Posterior cingulate gyrus (tissue), 11 donors: ENCODE results near the gene EPS8L3.

ENCODE experiments used
- DNase-seq, 10 donors: peaks; one replicate each; pipeline versions ENCODE4 v3.0.0 to v3.0.0-alpha.2; 2020 to 2021; ENCODE audit warnings: mixed read lengths in 3 of 10
- intact Hi-C: fragments of 100-400 bp; cut with DNase I; formaldehyde crosslinking; loops from one replicate; pipeline ENCODE4 v1.15.1; 2023

EPS8L3 gene

GRCh38 chr1:109784551-109785252, 21.0 kb upstream of the EPS8L3 start:
- DNase-seq: peak in 3 of 10 donors; percentile 26 to 53 (median 26)

DNA sequence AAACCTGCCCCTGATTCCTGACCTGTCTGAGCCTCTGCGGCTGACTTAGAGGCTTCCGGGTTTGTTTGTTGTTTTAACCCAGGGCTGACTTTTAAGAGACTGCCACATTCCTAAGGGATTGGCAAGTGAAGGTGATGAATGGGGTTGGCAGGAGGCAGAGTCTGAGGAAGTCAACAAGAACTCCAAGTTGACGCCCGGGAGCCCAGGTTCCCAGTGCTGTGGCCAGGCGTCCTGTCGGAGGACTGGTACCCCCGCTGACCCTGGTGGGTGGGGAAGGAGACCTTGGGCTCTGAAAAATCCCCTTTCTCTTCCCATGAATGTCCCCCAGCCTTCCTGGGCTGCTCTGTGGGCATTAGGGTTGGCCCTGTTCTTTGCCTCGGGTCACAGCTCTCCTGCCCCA, 19.7 kb upstream of the EPS8L3 start:
- peak in 1 of 10 donors; percentile 61 for DNase-seq
- intact Hi-C loops: no loop called here

More at GRCh38 chr1:109784551-109785252, 21.0 kb upstream of the EPS8L3 start:
- intact Hi-C loops: no loop called here

DNA sequence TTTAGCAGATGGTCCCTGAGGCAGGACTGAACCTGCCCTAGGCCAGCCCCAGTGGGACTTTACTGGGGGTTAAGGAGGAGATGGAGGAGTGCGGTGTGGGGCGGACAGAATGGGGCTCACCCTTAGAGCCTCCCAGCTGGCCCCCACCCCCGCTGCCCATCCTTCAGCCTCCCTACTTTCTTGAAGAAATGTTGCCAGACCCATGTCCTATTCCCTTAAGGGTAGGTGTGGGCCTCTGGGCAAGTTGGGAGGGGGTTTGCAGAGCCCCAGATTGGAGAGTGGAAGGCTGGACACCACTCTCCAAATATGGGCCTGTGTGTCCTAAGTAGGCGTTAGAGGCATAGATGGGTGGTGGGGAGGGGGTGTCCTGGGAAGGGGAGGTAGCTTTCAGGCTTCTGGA, 19.2 kb upstream of the EPS8L3 start:
- peak in 2 of 10 donors; percentile 26 to 43 for DNase-seq
- intact Hi-C loops: no loop called here

- intact Hi-C loops: no loop called here
- peak in 1 of 10 donors; percentile 8 for DNase-seq
These were observed 18.8 kb upstream of the EPS8L3 start for GRCh38 chr1:109782514-109782913.

DNA sequence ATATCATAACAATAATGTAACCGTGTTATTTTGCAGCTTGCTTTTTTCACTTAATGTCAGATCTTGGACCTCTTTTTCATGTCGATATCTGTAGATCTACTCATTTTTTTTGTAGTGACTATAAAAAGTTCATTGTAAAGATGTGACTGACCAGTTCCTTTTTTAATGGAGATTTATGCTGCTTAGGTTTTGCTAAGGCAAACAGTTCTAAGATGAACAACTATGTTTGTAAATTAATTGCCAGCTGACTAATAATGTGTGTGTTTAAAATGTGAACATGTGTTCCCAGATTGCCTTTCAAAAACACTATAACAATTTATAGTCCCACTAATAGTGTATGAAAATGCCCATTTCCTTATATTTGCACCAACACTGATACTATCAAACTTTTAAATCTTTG, 18.1 kb upstream of the EPS8L3 start:
- DNase-seq: no peak
- intact Hi-C loops: no loop called here

DNA sequence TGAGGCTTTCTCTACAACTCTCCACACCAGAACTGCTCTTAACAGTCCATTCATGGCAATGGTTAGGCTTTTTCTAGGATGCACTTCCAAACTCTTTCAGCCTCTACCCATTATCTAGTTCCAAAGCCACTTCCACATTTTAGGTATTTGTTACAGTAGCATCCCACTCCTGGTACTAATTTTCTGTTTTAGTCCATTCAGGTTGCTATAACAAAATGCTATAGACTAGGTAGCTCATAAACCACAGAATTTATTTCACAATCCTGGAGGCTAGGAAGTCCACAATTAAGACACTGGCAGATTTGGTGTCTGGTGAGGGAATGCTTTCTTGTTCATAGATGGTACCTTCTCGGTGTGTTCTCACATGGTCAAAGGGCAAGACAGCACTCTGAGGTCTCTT, 17.3 kb upstream of the EPS8L3 start:
- DNase-seq: no peak
- intact Hi-C loops: no loop called here

GRCh38 chr1:109777980-109778625, 14.4 kb upstream of the EPS8L3 start:
- intact Hi-C loops: loop anchor here (1.0 kb wide), 1 partner anchor 206 kb away; the partner anchor contains the start of gene AHCYL1
- peak in 4 of 10 donors; percentile 4 to 61 (median 48) for DNase-seq

DNA sequence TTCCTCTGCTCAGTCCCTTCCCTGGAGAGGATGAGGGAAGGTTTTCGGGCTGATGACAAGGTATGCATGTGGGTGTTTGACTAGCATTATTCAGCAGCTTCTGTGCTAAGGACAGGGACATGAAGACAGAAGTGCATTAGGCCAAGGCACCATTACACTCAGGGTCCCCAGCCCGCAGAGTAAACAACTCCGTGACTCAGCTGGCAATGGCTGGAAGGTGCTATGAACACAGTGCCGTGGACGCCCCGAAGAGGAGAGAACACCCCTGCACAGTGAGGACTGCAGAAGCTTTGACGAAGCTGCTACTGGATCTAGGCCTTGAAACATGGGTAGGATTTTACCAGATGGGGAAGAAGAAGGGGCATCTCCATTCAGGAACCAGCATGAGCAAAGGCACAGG, 13.7 kb upstream of the EPS8L3 start:
- intact Hi-C loops: loop anchor here (1.0 kb wide), 1 partner anchor 207 kb away; the partner anchor contains the start of gene AHCYL1

GRCh38 chr1:109776911-109777310, 13.2 kb upstream of the EPS8L3 start:
- intact Hi-C loops: loop anchor here (1.0 kb wide), 1 partner anchor 207 kb away; the partner anchor contains the start of gene AHCYL1
- DNase-seq: peak; percentile 73 to 98 (median 88)

More for the DNA sequence above, 13.7 kb upstream of the EPS8L3 start:
- DNase-seq: peak in 4 of 10 donors; percentile 18 to 59 (median 48)

DNA sequence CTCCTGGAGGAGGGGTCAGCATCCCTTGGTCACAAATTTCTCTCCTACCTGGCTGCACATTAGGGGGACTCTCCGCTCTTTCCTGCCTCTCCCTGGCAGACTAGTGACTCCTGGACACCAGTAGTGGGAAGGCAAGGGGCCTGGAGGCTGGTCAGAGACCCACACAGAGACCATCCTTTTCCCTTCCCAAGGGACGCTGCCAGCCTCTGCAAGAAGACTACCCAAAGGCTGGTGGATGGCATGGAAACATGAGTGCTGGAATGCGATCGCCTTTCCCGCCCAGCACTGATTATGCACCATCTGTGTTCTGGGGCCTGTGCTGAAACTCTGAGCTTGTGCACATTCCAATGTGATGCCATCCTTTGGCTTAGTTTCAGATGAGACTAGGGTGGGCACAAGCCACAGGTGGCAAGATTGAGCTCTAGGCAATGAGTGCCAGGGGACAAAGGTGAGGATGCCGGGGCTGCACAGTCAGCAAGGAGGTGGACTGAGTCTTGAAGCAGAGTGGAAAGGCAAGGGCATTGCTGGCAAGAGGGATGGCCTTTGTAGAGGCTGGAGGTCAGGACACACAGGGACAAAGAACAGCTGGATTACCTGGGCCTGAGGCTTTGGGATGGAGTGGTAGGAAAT, 12.6 kb upstream of the EPS8L3 start:
- intact Hi-C loops: no loop called here
- DNase-seq: peak in 4 of 10 donors; percentile 1 to 59 (median 38)

DNA sequence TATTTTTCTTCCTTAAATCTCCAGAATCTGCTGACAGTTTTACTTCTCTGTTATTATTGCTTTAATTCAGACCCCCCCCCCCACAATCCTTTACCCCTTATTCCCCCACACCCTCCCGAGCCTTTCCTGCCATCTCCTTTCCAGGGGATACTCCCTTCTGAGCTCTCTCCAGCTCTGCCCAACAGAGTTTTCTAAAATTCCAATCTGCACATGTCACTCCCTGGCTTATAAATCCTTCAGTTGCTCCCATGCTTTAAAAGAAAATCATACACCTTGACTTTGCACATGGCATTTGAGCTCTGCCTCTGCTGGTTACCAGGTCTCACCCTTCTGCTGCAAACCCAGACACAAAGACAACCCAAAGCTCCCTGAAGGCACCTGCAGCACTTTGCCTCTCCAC, 11.7 kb upstream of the EPS8L3 start:
- peak in 2 of 10 donors; percentile 5 to 10 for DNase-seq
- intact Hi-C loops: no loop called here

DNA sequence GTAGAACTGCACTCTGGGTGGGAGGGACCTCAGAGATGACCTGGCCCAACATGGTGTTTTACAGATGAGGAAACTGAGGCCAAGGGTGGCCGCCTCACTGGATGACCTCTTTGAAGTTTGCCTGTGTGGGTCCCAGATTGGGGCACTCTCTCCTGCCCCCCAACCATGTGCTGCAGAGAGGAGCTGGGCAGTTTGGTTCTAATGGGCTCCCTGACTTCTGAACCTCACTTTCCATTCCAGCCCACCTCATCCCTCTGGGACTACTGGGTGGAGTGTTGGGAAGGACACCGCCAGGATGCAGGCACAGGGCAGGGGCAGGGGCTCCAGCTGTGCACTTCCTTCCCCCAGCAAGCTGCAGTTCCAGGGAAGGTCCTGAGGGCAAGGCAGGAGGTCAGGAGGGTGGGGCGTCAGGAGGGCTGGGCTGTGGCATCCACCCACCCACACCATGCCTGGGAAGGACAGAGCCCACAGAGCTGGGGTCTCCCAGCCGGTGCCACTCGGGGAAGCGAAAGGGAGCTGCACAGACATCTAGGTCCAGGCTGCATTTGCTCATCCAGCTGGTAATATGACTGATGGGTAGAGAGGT, 10.3 kb upstream of the EPS8L3 start:
- DNase-seq: peak in 4 of 10 donors; percentile 1 to 75 (median 26)
- intact Hi-C loops: loop anchor here (1.0 kb wide), 2 partner anchors 134 to 228 kb away; no protein-coding TSS in a partner anchor

GRCh38 chr1:109773203-109773899, 9.6 kb upstream of the EPS8L3 start:
- intact Hi-C loops: loop anchor here (1.0 kb wide), 2 partner anchors 133 to 227 kb away; no protein-coding TSS in a partner anchor
- peak; percentile 69 to 98 (median 85) for DNase-seq

DNA sequence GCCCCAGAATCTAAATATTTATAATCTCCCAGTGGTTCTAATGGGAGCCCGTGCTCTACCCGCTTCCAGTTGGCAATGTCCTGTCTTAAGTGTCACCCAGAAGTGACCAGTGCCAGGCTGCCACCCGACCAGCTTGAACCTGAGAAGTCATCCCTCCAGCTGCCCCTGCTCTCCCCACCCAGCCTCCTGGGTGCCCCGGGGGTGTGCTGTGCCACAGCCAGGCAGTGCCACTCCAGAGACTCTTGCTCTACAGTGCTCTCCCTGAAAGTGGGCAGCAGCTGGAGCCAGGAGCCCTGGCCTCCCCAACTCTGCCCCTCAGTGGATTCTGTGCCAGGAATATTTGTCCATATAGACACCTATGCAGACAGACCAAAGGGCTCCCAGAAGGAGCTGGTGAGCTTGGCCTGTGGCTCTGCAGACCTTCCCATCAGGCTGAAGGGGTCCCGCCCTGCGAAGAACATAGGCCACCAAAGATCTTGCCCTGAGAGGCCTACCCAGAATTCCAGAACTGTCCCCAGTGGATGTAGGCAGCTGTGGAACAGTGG, 9.0 kb upstream of the EPS8L3 start:
- intact Hi-C loops: loop anchor here (1.0 kb wide), 2 partner anchors 132 to 226 kb away; no protein-coding TSS in a partner anchor
- peak in 5 of 10 donors; percentile 0 to 68 (median 39) for DNase-seq

- intact Hi-C loops: no loop called here
- DNase-seq: peak in 6 of 10 donors; percentile 8 to 78 (median 30)
These were observed 8.3 kb upstream of the EPS8L3 start for GRCh38 chr1:109771712-109772657.

DNA sequence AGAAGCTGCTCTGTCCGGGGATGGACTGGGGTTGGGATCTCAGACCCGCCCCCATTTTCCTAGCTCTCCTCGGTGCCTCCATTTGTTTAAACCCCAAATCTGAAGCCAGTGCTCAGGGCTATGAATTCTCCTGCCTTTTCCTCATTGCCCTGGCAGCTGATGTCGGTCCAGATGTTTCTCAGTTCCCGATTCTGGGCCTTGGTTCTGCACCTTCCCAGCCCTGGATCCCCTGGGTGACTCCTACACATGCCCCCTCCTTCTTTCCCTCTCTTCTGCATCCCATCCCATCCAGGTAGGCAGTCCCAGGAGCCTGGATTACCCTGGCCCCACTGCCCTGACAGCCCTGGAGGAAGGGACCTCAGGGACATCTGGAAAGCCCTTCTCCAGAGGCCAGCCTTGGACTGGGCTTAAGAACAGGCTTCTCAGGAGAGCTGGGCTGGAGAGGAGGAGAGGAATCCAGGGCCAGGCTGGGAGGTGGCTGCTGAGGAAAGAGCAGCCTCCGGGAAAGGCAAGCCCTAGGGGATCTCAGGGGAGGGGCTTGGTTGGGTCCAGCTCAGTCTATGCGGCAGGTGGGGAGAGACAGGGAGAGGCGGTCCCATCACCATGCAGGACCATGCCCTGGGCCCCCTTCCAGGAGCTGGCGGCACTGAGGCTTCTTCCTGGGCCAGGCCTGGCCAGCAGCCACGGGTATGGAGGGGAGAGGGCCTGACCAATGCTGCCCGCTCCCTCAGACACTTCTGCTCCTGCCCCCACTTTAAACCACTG, 6.8 kb upstream of the EPS8L3 start:
- intact Hi-C loops: no loop called here
- peak; percentile 45 to 95 (median 72) for DNase-seq

GRCh38 chr1:109769330-109770078, 5.8 kb upstream of the EPS8L3 start:
- intact Hi-C loops: no loop called here
- peak in 5 of 10 donors; percentile 3 to 55 (median 32) for DNase-seq
